ENCODE data around the gene CLDN12.

- TF ChIP-seq EP300 (IDR thresholded peaks at IDR 0.05) = no peak
- no peak for TF ChIP-seq CTCF (IDR thresholded peaks at IDR 0.05)
Measured at GRCh38 chr7:90433221-90433620, 30.0 kb downstream of the CLDN12 start.
